Effector CD8-positive, alpha-beta T cell (primary cell): Measurements from ENCODE around the gene BEND3.
A peak's percentile ranks its signal among the peaks of the same experiment; 100 is the strongest.
"Not testable (repeated sequence)": the region's sequence is repeated elsewhere in the genome, so short reads cannot be mapped to it uniquely, and the experiment has no call there.

Experiments used
- DNase-seq: peaks from one replicate; lab custom pipeline; 2025; lab: John Stamatoyannopoulos, UW

The BEND3 gene

DNA sequence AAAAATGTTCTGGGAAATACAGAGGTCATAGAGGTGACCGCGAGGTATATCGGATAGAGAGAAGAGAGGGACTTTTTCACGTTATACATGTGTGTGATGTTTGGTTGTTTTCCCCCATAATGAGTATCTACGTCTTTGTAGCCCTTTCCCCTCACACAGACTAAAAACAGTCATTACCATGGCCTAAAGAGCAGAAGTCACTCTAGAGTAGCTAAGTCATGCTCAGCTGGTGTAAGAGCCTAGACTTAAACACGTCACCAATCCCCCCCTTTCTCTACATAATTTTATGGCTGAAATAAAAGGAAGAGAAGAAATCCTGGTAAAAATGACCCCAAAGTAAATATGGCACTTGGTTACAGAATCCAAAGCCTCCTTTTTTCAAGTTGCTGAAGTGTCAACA, 6.0 kb upstream of the BEND3 start:
- no peak for DNase-seq

DNA sequence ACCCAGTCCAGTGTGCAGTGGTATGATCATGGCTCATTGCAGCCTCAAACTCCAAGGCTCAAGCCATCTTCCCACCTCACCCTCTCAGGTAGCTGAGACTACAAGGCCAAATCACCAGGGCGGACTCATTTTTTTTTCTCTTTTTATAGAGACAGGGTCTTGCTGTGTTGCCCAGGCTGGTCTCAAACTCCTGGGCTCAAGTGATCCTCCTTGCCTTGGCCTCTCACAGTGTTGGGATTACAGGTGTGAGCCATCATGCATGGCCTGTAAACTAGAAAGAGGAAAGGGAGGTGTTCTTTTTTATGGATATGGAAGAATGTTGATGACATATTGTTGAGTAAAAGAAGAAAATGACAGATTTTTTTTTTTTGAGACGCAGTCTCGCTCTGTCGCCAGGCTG, 5.1 kb upstream of the BEND3 start:
- DNase-seq: no peak

DNA sequence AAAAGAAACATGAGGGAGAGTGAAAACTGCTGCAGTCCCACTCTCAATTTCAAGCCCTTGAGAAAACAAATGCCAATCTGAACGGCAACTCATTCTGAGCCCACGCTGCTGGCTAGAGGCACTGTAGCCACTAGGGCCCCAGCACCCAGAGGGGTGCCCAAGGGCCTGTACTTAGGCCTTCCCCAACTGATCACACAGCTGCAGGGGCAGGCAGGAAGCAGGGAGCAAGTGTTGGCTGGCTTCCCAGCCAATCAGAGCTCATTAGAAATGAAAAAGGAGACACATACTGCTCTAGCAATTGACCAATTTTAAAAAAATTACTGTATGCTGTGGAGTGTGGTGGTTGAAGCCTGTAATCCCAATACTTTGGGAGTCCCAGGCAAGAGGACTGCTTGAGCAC, 3.7 kb upstream of the BEND3 start:
- no peak for DNase-seq

DNA sequence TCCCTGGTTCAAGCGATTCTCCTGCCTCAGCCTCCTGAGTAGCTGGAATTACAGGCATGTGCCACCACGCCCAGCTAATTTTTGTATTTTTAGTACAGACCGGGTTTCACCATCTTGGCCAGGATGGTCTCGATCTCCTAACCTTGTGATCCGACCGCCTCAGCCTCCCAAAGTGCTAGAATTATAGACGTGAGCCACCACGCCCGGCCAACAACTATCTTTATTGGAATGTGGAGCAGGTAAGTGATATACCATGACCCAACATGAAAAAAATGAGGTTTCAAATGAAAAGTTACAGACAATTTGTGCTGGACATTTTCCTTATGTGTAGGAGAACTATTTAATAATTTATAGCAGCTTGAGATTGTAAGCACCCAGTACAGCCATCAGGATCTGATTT, 3.2 kb upstream of the BEND3 start:
- DNase-seq: not testable (repeated sequence)

DNA sequence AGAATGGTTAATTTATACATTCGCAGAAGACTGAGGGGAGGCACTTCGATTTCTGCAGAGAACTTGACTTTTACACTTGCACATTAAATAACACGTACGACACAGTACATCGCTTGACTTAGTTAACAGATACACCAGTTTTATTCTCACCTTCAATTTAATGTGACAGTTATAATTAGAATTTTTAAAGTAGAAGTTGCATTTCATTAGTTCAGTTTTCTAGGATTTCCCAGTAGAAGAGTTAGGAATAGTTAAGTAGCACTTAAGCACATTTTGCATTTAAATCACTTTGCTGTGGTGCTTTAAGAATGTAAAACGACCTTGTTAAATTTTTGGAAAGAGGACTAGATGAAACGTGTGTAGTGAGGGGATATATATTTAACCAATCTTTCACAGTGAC, 1.6 kb upstream of the BEND3 start:
- no peak for DNase-seq

DNA sequence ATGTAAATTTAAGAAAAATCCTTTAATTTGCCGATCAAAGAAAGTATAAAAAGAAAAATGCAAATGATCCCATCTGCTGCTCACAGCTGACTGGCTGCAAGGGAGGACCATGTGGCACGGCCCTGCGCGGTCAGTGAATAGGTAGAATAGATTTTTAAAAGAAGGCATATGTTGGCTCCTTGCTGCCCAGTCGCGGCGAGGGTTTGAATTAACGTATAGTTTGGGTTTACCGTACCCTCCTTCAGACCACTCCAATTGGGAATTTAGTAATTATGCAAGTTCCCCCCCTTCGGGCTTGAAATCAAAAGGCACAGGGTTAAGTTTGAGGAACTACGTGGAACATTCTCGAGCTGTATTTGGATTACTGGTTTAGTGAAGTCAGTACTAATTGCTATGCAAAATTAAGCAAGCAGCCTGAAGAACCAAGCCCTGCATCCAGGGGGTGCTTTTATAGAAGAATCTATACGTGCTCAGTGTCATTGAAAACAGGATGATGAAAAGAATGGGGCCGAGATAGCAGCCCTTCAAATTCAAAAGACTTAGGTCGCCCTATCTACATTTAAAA, 1.1 kb upstream of the BEND3 start:
- no peak for DNase-seq

DNA sequence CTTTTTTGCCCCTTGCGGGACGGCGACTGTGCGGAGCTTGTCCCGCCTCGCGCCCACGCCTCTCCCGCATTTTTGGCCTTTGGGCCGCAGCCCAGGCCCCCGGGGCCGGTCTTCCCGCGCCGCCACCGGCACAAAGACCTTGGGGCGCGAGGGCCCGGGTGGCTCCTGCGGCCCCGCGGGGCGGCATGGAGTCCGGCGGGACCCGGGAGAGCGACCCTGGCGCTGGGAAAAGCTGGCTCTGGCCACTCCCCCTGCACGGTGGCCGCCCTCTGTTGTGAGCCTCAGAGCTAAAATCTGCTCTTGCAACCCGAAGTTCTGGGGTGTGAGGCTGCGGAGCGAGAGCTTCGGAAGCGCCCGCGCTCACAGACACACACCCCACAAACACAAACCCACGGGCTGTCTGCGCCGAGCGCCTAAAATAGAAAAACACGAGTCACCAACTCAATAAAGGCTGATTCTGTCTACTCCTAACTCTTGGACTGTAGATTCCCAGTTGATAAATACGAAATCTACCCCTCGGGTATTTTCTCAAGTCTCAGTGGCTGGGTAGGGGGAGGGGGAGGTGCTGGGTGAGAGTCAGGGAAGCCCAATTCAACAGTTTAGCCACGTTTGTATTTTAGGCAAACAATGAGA, 496 bp upstream of the BEND3 start:
- DNase-seq: no peak

DNA sequence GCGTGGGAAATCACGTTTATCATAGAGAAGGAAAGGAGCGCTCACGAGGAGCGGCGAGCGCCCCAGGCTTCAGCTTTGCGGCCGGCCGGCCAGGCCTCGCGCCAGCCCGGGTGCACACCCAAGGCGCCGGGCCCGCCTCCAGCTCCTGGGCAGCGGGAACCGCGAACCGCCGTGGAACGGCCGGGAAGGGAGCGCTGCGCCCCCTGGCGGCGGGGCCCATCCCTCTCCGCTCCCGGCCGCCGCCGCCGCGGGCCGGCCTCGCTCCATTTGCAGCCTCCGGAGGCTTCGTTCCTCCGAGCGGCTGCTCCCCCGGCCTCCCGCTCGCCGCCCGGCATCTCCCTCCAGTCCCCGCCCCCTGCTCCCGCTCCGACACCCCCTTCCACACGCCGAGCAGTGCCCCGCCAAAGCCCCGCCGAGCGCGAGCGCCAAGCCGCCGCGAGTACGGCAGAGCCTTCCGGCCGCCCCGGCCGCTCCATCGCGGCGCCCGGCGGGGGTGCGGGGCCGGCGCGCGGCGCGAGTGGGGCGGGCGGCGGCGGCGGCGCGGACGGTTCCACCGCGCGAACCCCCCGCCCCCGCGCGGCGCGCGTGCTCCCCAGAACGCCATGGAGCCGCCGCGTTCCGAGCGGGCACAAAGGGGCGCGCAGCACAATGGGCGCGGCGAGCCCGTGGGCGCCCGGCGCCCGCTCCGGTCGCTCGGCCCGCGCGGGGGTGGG, 946 bp downstream of the BEND3 start:
- DNase-seq: peak; percentile 49

DNA sequence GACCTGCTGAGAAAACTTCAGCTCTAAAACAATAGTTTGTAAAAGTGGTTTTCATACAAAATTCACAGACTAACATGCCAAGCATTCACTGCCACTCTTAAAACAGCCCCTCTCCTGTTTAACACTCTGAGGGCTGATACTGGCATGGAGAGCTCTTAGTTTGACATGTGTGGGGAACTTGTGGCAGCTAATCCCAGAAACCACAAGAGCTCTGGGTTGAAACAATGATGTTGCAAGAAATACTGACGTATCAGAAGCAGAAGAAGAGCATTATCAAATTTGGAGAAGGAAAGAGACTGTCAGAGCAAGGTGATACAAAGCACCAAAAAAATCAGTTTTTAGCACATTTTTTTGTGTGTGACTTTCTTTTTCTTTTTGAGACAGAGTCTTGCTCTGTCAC, 5.1 kb downstream of the BEND3 start:
- no peak for DNase-seq

DNA sequence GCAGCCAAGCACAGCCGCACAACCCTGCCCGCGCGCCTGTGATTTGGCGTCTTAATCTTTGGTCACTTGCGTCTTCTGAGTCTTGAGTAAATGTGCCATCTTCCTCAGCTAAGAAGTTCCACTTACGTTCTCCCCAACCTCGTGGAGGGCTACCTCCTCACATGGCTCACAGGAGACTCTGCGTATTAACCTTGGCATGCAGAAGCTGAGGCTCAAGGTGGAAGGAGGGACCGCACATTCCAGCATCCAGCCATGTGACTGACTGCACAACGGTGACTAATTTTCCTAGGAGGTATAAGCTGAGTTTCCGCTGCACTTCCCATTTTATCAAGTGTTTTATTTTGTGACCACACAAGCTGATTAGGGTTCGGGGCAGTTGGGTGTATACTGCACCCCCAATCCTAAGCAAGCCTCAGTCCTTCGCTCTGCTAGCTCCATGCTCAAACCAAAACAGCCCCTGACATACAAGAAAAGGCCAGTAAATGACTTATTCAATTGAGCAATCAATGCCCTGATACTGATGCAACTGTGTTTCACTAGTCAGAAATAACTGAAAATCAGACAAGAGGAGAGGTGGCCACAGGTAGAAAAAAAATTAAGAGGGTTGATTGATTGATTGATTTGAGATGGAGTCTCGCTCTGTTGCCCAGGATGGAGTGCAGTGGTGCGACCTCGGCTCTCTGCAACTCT, 7.0 kb downstream of the BEND3 start:
- no peak for DNase-seq

DNA sequence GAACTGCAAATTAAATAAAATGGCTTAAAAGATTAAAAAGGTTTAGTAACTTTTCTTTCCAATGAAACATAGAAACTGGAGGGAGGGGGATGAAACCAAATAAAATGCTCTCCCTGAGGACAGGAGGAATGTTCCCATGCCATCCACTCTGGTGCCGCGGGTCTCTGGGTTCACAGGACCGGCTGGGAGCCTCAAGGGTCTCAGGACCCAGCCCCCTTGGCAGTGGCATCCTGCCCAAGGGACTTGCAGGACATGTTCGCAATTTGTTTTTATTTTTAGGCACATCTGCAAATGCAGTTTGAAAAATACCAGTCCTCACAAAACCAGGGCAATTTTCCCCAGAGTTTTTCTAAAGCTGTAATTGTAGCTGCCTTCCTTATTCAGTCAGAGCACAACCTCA, 7.5 kb downstream of the BEND3 start:
- DNase-seq: no peak

DNA sequence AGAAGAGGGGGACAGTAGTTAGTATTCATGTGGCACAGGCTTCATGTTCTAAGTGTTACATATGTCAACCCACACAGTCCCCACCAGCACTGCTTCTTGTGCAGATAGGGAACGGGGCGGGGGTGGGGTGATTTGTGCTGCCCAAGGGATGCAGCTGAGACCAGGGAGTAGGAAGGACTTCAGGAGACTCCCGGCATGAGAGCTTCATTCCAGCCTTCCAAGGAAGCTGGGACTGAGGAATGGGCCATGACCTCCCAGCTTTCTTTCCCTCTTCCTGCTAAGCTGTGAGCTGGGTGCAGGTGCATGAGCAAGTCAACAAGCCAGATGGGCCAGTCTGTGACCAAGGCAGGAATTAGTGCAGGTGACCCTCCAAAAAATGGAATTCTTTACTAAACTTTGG, 9.2 kb downstream of the BEND3 start:
- no peak for DNase-seq

DNA sequence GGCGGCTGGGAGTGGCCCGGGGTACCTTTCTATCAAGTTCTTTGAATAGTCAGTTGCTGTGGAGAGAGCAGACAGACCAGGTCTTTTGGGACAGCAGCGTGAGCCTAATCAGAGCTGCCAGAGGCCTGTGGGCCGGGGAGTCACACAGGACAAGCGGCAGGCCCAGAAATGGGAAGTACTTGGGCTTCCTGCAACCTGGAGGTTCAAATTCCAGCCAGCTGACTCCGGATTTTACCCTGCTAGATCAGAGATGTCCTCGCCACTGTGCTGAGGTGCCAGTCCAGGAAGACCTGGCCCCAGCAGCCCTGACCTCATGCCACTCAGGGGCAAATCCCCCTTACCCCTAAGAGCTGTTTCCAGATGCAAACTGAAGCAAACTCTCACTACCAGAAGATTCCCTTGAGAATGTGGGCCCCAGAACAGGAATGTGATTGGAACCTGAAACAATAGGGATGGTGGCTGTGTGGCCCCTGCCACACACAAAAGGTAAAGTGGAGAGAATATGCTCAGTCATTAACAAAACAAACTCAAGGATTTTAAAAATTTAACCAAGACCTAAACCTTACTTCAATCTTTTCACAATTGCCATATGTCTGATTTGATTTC, 9.7 kb downstream of the BEND3 start:
- no peak for DNase-seq

DNA sequence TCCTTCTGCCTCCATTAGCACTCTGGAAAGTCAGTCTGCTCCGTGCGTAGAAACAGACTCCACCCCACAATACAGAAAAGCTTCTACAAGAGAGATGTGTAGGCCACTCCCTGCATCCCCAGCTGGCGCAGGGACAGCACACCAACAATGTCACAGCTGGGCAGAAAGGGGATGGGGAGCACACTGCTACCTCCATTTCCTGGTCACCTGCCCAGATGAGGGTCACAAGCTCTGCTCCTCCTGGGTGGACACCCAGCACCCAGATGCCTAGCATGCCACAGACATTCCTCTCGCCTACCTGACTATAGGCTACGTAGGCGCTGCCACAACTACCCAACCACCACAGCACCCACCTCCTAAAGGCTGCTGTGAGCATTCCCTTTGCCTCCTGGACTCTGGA, 12.2 kb downstream of the BEND3 start:
- no peak for DNase-seq

DNA sequence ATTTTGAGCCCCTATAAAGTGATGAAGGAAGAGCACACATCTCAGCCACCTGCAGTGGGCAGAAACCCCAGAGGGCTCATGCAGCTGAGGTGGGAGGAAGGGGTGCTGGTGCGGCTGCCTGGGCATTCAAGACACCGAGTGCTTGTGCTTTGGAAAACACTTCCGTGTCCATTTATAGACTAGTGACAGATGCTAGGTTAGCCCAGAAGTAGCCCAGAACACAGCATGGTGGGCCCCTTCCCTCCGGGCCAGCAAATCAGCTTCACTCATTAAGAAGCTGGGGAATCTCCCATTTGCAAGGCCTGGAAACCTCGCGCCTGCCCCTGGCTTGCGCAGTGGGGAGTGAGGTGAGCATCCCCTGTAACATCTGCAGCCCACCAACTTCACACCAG, 12.9 kb downstream of the BEND3 start:
- no peak for DNase-seq

DNA sequence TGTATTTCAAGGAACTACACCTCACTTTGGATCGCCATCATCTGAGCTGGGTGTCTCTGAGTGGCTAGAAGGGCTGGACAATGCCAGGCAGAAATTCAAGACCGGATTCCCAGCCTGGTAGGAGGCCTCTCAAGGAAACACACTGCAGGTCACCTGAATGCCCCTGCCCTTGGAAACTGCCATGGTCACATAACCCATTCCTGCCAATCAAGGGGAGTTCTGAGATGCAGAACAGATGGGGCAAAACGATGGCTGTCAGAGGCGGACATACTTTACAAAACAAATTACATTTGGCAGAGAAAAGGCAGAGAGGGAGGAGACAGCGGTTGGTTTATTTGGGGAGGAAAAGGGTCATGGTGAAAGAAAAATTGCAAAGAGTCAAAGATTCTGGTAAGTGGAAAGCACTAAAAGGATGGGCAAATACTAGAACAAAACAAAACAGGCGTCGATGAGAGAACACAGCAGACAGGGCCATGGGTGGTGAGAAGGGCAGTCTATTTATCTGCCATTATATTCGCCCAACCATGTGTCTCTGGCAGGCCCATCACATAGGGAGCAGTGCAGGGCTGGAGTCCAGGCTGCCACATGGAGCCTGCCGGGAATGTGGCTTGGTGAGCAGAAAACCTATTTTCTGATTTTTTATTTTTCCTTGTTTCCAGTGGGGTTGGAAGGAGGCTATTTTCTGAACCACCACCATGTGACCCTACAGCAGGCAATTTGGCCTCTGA, 13.5 kb downstream of the BEND3 start:
- no peak for DNase-seq

DNA sequence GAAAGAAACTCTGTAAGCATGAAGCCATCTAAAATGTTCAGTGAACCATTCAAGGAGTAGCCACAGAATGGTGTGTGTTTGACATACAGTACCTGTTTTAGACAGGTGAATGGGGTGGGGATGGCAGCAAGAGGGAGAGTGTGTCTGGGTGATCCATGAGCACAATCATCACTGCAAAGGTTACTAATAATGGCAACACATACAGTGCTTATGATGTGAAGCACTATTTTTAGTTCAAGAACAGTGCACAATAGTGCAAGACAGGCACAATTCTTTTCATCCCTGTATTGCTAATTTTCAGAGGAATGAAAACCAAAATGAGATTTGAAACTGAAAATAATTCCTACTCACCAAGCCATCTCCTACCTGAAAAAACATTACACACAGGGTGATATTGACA, 14.1 kb downstream of the BEND3 start:
- no peak for DNase-seq

DNA sequence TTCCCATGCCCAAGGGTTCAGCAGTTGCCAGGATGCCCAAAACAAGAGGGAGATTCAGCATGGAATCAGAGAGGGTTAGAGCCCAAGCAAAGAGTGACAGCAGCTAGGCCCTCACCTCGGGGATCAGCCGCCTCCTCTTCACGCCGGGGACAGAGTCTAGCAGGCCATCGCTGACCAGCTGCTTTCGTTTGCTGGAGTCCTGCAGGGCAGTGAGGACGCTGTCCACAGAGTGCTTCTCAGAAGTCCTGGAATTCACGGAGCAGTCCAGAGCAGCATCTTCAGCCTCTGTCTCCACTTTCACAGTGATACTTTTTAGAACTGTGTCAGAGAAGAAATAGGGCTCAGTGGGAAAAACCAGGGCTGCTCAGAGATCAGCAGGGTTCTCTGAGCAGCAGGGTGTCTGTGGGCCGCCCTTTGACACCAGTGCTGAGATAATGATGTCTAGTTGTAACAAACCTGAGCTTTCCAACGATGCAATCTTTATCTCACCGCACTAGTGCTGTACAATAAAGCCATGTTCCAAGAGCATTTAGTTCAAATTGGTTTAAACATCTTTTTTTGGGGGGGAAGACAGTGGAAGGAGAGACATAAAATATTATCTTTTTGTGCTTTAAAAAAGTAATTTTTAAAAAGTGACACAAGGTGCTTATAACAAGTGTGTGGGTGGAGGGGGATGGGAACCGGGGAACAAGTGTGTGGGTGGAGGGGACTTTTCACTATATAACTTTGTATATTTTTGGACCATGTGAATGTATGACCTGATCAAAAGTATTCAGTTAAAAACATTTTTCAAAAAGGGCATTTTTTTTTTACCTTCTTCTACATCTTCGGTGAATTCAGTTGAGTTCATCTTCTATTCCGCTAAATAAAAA, 16.6 kb downstream of the BEND3 start:
- DNase-seq: no peak

DNA sequence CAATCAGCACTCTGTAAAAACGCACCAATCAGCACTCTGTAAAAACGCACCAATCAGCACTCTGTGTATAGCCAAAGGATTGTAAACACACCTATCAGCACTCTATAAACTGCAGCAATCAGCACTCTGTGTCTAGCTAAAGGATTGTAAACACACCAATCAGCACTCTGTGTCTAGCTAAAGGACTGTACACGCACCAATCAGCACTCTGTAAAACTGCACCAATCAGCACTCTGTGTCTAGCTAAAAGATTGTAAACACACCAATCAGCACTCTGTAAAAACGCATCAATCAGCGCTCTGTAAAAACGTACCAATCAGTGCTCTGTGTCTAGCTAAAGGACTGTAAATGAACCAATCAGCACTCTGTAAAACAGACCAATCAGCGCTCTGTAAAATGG, 30.9 kb downstream of the BEND3 start:
- not testable (repeated sequence) for DNase-seq

DNA sequence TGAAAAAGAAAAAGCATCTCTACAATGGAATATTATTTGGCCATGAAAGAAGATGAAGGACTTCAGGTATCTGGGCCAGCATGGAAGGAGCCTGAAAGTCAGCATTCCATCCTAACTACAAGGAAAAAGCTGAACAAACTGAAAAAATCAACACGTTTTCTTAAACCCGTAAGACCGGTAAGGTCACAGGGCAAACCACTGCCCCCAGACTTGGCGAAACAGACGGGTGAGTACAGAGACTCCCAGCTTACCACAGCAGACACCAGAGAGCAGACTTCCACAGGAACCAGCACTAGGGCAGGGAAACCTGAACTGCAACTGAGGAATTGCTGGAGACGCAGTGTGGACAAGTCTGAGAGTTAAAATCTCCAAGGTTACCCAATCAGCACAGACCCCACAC, 31.4 kb downstream of the BEND3 start:
- DNase-seq: no peak
